Stimulated activated CD8-positive, alpha-beta memory T cell treated with anti-CD3 and anti-CD28 coated beads, Interleukin-4, amount 100 ng/mL, for 4 hours (primary cell): ENCODE data around the gene C1orf167.

Source experiments
- DNase-seq, 2 donors: peaks; one replicate each; pipeline ENCODE4 v3.0.0-alpha.2; 2020; ENCODE audit warnings: low read depth in 2 of 2, low spot score in 1 of 2

Gene C1orf167

GRCh38 chr1:11761988-11762406 lies at the start of gene C1orf167:
C1orf167 (plus strand) TSS chr1:11762193; CDS start chr1:11764401, 2,208 bp downstream.
- no peak for DNase-seq

- no peak for DNase-seq
Measured at GRCh38 chr1:11712285-11712684, 49.7 kb upstream of the C1orf167 start.

GRCh38 chr1:11713095-11713494 lies 48.9 kb upstream of the C1orf167 start:
- DNase-seq = no peak

- DNase-seq = no peak
Measured at GRCh38 chr1:11714831-11715575, 47.0 kb upstream of the C1orf167 start.

- DNase-seq = peak; percentile 75 to 88
Measured at GRCh38 chr1:11719313-11720032, 42.5 kb upstream of the C1orf167 start.

- DNase-seq = no peak
Measured at GRCh38 chr1:11720033-11720376, 42.0 kb upstream of the C1orf167 start.

GRCh38 chr1:11720525-11720924 lies 41.5 kb upstream of the C1orf167 start:
- DNase-seq = no peak

- no peak for DNase-seq
Measured at GRCh38 chr1:11721311-11721710, 40.7 kb upstream of the C1orf167 start.

- no peak for DNase-seq
Measured at GRCh38 chr1:11722538-11722937, 39.5 kb upstream of the C1orf167 start.

GRCh38 chr1:11725616-11726015 lies 36.4 kb upstream of the C1orf167 start:
- DNase-seq = no peak

- DNase-seq = no peak
Measured at GRCh38 chr1:11727119-11727518, 34.9 kb upstream of the C1orf167 start.

GRCh38 chr1:11728126-11728806 lies 33.7 kb upstream of the C1orf167 start:
- no peak for DNase-seq

GRCh38 chr1:11729155-11729497 lies 32.9 kb upstream of the C1orf167 start:
- no peak for DNase-seq

- no peak for DNase-seq
Measured at GRCh38 chr1:11729498-11730428, 32.2 kb upstream of the C1orf167 start.

- DNase-seq = no peak
Measured at GRCh38 chr1:11730429-11730891, 31.5 kb upstream of the C1orf167 start.

- DNase-seq = no peak
Measured at GRCh38 chr1:11731691-11732283, 30.2 kb upstream of the C1orf167 start.

GRCh38 chr1:11733306-11733705 lies 28.7 kb upstream of the C1orf167 start:
- DNase-seq = no peak

GRCh38 chr1:11735531-11735853 lies 26.5 kb upstream of the C1orf167 start:
- DNase-seq = no peak

GRCh38 chr1:11735854-11736745 lies 25.9 kb upstream of the C1orf167 start, which contains the start of gene AGTRAP:
AGTRAP (plus strand) TSS chr1:11736136; CDS start chr1:11736209, 73 bp downstream.
- peak; percentile 61 to 77 for DNase-seq
